ENCODE data around the gene SERPINB1. TPM values are rescaled to one million over a fixed set of nuclear protein-coding genes. Genes with fewer than 3 reads are reported as not detected.
"Not testable (repeated sequence)": the region's sequence is repeated elsewhere in the genome, so short reads cannot be mapped to it uniquely, and the experiment has no call there.

The SERPINB1 gene
- total RNA-seq, 1 experiment from 2014 or later: 75.5 TPM

DNA sequence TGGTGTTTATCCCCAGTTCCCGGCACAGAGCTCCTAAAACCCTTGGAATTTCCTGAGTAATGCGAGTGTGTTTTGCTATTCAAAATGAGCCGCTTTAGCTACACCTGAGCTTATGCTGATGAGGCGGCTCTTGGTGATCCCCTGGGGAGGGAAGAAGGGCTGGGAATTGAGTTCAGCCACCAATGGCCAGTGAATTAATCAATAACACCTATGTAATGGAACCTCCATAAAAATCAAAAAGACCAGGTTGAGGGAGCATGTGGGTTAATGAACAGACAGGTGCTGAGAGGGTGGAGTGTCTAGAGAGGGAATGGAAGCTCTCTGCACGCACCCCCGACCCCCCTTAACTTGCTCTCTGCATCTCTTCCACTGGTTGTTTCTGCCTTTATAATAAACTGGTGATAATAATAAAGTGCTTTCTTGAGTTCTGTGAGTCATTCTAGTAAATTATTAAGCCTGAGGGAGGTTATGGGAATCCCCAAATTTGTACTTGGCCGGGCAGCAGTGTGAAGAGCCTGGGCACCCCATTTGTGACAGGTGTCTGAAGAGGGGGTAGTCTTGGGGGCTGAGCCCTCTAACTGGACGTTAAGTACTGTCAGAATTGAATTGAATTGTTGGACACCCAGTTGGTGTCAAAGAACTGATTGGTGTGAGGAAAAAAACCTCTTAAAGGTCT is 24.6 kb upstream of the SERPINB1 start:
- peak; percentile 36 for DNase-seq (ENCODE audit: low spot score)

DNA sequence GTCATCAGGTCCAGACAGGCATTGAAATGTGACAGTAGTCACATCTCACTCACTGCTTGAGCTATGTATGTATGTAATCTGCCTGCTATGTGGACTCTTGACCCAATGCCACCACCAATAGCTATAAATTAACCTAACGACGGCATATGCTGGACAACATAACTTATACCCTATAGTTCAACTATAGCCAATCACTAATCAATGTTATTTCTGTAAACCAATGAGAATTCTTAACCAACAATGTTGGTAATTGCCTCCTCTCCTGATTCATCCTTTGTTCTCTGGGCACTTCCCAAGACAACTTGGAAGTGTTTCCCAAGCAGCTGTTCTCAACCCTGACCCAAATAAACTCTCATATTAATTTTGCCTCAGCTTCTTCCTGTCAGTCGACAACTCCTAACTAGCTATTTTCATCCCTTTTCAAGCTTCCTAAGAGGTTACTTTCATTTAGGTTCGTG is 24.1 kb upstream of the SERPINB1 start:
- peak; percentile 60 for DNase-seq (ENCODE audit: low spot score)

GRCh38 chr6:2865270-2865669 is 23.6 kb upstream of the SERPINB1 start:
- no peak for DNase-seq (ENCODE audit: low spot score)

- no peak for DNase-seq (ENCODE audit: low spot score)
Observed at GRCh38 chr6:2863901-2864300, 22.2 kb upstream of the SERPINB1 start.

DNA sequence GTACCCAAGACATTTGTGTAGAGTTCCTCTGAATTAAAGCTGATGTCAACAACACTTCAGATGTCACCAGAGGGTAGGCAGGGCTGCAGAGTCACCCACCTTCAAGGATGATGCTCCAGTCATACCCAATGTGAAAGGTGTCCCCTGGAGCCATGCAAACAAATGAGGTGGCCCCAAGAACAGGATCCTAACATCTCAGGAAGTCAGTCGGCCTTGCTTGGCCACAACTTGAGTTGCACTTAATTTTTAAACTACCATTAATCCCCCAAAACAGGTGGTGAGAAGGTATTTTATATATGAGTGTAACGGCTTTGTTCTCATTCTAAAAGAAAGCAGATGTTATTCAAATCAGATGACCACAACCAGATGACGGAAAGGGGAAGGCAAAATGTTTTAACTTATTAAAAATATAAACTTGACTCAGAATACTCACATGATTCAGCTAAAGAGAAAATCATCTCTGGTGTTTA is 21.1 kb upstream of the SERPINB1 start:
- no peak for DNase-seq (ENCODE audit: low spot score)

DNA sequence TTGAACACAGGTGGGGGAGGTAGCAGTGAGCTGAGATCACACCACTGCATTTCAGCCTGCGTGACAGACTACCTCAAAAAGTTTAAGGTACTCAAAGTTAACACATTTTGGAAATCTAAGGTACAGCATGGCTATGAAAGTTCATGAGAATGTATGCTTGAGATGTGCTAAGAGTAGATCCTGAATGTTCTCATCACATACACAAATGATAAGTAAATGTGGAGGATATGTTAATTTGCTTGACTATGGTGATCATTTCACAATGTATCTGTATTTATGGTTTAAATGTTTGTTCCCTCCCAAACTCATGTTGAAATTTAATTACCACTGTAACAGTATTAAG is 20.1 kb upstream of the SERPINB1 start:
- DNase-seq (ENCODE audit: low spot score): no peak

DNA sequence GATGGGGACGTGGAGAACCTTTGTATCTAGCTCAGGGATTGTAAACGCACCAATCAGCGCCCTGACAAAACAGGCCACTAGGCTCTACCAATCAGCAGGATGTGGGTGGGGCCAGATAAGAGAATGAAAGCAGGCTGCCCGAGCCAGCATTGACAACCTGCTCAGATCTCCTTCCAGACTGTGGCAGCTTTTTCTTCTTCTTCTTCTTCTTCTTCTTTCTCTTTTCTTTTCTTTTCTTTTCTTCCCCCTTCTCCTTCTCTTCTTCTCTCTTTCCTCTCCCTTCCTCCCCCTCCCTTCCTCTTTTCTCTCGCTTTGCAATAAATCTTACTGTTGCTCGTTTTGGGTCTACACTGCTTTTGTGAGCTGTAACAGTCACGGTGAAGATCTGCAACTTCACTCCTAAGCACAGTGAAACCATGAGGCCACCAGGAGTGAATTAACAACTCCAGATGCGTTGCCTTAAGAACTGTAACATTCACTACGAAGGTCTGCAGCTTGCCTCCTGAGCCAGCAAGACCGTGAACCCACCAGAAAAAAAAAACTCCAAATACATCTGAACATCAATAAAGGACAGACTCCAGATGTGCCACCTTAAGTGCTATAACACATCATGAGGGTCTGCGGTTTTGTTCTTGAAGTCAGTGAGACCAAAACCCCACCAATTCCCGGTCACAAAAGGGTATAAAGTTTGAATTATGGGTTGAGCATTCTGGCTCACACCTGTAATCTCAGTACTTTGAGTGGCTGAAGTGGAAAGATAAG is 19.6 kb upstream of the SERPINB1 start:
- DNase-seq (ENCODE audit: low spot score): no peak

DNA sequence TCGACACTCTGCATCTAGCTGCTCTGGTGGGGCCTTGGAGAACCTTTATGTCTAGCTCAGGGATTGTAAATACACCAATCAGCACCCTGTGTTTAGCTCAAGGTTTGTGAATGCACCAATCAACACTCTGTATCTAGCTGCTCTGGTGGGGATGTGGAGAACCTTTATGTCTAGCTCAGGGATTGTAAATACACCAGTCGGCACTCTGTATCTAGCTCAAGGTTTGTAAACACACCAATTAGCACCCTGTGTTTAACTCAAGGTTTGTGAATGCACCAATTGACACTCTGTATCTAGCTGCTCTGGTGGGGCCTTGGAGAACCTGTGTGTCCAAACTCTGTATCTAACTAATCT is 19.0 kb upstream of the SERPINB1 start:
- DNase-seq (ENCODE audit: low spot score): not testable (repeated sequence)

DNA sequence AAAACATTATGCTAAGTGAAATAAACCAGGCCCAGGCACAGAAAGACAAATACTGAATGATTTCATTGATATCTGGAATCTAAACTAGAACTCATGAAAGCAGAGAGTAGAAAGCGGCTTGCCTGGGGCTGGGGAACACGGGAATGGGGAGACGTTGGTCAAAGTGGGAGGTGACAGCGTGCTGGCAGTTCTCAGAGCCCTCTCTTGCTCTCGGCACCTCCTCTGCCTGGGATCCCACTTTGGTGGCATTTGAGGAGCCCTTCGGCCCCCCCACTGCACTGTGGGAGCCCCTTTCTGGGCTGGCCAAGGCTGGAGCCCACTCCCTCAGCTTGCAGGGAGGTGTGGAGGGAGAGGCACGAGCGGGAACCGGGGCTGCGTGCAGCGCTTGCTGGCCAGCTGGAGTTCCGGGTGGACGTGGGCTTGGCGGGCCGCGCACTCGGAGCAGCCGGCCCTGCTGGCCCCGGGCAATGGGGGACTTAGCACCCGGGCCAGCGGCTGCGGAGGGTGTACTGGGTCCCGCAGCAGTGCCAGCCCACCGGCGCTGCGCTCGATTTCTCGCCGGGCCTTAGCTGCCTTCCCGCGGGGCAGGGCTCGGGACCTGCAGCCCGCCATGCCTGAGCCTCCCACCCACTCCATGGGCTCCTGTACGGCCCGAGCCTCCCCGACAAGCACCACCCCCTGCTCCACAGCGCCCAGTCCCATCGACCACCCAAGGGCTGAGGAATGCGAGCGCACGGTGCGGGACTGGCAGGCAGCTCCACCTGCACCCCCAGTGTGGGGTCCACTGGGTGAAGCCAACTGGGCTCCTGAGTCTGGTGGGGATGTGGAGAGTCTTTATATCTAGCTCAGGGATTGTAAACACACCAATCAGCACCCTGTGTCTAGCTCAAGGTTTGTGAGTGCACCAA is 18.4 kb upstream of the SERPINB1 start:
- not testable (repeated sequence) for DNase-seq (ENCODE audit: low spot score)

DNA sequence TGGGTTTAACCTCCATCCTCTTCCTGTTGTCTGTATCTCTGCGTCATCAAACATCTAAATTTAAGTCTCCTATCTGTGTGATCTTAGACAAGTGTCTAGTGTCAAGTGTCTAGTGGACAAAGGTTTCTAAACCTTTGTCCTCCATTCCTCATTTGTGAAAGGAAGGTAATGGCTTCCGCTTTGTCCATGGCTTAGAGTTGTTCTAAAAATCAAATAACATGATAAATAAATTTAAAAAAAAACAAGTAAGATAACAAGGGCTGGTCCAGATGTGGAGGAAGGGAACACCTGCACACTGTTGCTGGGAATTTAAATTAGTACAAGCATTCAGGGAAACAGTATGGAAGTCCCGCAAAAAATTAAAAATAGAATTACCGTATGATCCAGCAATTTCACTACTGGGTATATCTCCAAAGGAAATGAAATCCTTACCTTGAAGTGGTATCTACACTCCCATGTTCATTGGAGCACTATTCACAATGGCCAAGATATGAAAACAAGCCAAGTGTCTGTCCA is 17.6 kb upstream of the SERPINB1 start:
- DNase-seq (ENCODE audit: low spot score): no peak

DNA sequence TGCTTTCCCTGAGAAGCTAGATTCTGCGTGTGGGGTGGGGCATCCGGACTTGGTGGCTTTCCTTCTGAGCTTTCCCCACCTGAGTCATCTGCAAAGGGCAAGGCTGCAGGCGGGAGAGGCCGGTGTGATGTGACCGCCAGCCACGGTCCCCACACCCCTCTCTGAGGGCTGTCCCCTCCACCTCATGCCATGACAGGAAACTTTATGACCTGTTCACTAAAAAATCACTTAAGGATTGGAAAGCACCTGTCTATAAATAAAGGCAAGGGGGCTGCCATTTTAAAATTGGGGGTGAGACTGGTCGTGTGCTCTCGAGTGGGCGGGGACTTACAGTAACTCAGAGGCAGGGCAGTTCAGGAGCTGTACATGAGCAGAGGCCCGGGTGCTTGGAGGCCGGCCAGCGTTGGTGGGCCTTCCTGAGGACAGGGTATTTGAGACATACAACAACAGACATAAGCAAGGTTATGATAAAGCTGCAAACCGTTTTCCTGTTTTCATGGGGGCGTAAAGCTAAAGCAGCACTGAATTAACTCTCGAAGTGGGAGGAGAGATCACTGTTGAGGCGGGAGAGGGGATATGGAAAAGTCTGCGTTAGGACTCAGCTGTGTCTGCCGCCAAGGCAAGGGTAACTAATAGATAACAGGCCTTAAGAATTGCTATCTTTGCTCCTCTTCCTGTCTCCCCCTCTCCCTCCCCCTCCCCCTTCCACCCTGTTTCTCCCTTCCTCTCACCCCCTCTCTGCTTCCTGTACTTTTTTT is 16.1 kb upstream of the SERPINB1 start:
- peak; percentile 61 for DNase-seq (ENCODE audit: low spot score)

DNA sequence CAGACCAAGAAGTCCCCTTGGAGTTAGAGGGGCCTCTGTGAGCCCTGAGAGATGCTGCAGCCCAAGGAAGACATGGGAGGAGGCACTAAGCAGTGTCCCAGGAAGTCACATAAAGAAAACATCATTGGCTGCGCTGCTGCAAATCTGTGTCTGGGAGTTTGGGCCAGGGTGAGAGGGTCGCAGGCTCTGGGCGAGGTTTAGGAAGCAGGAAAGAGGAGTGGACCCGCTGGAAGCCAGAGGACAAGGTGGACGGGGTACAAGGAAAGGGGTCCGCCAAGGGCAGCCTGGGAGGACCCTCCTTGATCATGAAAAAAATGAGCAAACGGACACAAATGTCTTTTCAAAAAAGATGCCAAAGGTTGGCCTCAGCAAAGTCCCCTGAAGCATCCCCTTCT is 15.5 kb upstream of the SERPINB1 start:
- DNase-seq (ENCODE audit: low spot score): no peak

DNA sequence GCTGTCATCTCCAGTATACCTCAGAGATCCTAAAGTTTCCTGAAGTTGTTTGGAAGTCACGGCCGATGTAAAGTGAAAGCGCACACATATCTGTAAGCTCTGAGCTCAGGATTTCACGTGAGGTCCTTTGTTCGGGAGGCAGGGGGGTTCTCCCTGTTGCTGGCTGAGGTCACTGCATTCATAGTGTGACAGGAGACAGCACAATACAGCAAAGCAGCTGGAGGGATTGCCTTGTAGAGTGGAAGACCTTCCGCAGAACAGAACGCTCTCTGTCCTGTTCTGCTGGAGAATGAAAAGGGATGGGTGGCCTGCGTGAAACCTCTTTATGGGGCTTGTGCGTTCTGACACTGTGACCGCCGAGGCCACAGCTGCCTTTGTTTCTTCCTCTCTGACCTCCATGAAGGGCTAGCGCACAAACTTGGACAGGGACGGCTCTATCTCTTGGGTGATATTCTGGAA is 13.4 kb upstream of the SERPINB1 start:
- no peak for DNase-seq (ENCODE audit: low spot score)

DNA sequence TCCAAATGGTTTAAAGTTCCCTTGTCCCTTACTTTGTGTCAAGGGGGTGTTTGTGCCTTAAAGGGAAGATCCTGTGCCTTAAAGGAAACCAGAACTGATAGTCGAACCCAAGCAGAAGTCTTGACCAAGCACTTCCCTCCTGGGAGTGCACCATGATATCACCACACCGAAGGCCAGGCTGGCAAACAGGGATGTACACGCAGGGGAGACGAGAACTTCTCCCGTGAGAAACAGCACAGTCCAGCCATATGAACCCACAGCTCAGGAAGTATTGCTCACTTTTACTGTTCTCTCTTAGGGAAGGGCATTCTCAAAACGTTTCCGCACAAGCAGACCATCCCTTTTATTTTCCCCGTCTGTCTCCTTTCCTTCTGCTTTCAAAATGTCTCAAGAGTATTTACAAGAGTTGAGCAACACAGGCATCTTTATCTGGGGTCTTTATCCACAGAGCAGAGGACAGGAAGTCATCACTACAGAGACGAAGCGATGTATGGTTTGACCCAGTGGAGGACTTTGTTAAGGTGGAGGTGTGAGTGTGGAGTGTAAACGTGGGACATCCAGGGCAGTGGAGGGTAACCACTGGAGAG is 12.8 kb upstream of the SERPINB1 start:
- DNase-seq (ENCODE audit: low spot score): no peak

DNA sequence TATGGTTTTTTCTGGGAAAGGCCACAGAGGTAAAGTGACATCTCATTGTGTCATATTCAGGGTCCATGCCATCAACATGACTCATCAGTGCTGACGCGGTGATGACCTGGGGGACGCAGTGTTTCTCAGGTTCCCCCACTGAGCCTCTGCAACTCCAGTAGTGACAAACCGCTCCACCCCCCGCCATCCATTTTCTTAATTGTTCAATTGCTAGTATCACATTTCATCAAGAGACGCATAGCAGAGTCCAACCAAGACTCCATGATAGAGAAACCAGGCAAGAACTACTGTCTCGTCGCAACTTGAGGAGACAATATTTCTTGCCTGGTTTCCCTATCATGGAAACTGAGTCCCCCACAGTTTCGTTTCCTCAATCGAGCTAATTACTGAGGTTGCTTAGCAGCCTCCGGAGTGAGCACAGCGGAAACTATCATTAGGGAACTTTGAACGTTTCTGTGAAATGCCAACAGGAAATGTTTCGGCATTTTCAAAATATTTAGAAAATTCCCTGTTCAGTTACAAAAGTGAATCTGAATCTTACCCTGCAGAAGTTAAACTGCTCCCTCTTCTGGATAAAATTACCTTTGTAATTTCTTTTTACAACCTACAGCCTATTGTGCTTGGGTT is 12.2 kb upstream of the SERPINB1 start:
- DNase-seq (ENCODE audit: low spot score): peak; percentile 71

GRCh38 chr6:2853378-2853768 is 11.7 kb upstream of the SERPINB1 start:
- DNase-seq (ENCODE audit: low spot score): not testable (repeated sequence)

DNA sequence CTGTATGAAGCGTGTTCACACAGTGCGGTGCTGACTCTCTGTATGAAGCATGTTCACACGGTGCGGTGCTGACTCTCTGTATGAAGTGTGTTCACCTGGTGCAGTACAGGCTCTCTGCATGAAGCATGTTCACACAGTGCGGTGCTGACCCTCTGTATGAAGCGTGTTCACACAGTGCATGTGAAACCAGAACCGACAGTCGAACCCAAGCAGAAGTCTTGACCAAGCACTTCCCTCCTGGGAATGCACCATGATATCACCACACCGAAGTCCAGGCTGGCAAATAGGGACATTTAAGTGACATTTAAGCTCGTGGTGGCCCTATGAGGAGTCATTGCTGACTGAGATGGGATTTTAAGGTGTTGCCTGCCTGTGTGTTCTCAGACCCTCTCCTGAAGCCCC is 11.3 kb upstream of the SERPINB1 start:
- no peak for DNase-seq (ENCODE audit: low spot score)

GRCh38 chr6:2852514-2852855 is 10.8 kb upstream of the SERPINB1 start:
- no peak for DNase-seq (ENCODE audit: low spot score)

- no peak for DNase-seq (ENCODE audit: low spot score)
Observed at GRCh38 chr6:2851727-2852513, 10.3 kb upstream of the SERPINB1 start.

Measured in HT-29 (cell line).